AG04450 (cell line): ENCODE data around the gene AHRR. TPM values are rescaled to one million over a fixed set of nuclear protein-coding genes. Genes with fewer than 3 reads are reported as not detected.

Experiments
- CTCF ChIA-PET: fragments of 300-600, 350-600 bp; formaldehyde crosslinking; extraction: SDS; loops from one replicate; lab custom pipeline; 2022; ENCODE audit warnings: antibody characterized with exemption, inconsistent platforms; lab: Charles Lee
- POLR2A ChIA-PET: fragments of 350-600 bp; formaldehyde crosslinking; extraction: SDS; loops from one replicate; lab custom pipeline; 2021; ENCODE audit warnings: antibody characterized with exemption, inconsistent platforms; lab: Yijun Ruan, JAX
- DNase-seq: peaks from one replicate; pipeline ENCODE4 v3.0.0-alpha.2; 2011; ENCODE audit warnings: low read depth, low spot score
- H3K27ac ChIP-seq: one replicate; pipeline ENCODE4 v1.5.1; 2012; ENCODE audit warnings: low read depth, low read length, control low read depth
- H3K27me3 ChIP-seq: one replicate; pipeline ENCODE4 v1.6.0; 2012; ENCODE audit warnings: low read length; ENCODE audit not compliant: control insufficient read depth, insufficient read depth
- H3K4me3 ChIP-seq: 2 replicates; pipeline ENCODE4 v1.5.1; 2011; ENCODE audit warnings: mild to moderate bottlenecking, low read depth, low read length, control low read depth
- H3K9me3 ChIP-seq: 2 replicates; pipeline ENCODE4 v1.5.1; 2012; ENCODE audit warnings: low read length; ENCODE audit not compliant: control insufficient read depth, insufficient read depth
- CTCF ChIP-seq: IDR thresholded peaks from 2 replicates; pipeline ENCODE4 v1.5.1; 2011; ENCODE audit warnings: low read depth, low read length, control low read depth, inconsistent platforms
- polyA plus RNA-seq: library from polyadenylated mRNA; depleted of rRNA; stranded (reverse); fragments of >200 nt; gene quantifications from 2 replicates; pipeline ENCODE4 v1.2.3, GENCODE V29; 2011

Gene AHRR
- polyA plus RNA-seq, 1 experiment: 22.3 TPM

- CTCF ChIA-PET: no interaction called here
- Histone ChIP-seq H3K4me3 (no peak overlapping the region), H3K27ac (no peak overlapping the region), H3K9me3 (no peaks in the 10 kb centered on the region), H3K27me3 (no peaks in the 10 kb centered on the region)
- no peak for DNase-seq
- POLR2A ChIA-PET: no interaction called here
- no peak for TF ChIP-seq CTCF
Observed at GRCh38 chr5:305459-305858, 16.1 kb upstream of the AHRR start.

- Histone ChIP-seq H3K27ac (no peak overlapping the region), H3K9me3 (no peaks in the 10 kb centered on the region), H3K4me3 (no peak overlapping the region), H3K27me3 (no peaks in the 10 kb centered on the region)
- ChIA-PET POLR2A (no interaction called here), CTCF (no interaction called here)
- no peak for DNase-seq
- no peak for TF ChIP-seq CTCF
Observed at GRCh38 chr5:306011-306805, 15.3 kb upstream of the AHRR start.

GRCh38 chr5:307306-307705 lies 14.2 kb upstream of the AHRR start:
- DNase-seq: no peak
- no peak overlapping the region for H3K4me3 ChIP-seq
- H3K9me3 ChIP-seq: no peaks in the 10 kb centered on the region
- ChIA-PET POLR2A (no interaction called here), CTCF (interaction anchor here (1.9 kb wide), 1 partner anchor 10 kb away, joined by 7 read pairs; no protein-coding TSS in a partner anchor)
- no peaks in the 10 kb centered on the region for H3K27me3 ChIP-seq
- no peak overlapping the region for H3K27ac ChIP-seq
- TF ChIP-seq CTCF: no peak

- no peak overlapping the region for H3K27ac ChIP-seq
- no peak for DNase-seq
- H3K9me3 ChIP-seq: no peaks in the 10 kb centered on the region
- no peaks in the 10 kb centered on the region for H3K27me3 ChIP-seq
- POLR2A ChIA-PET: interaction anchor here (0.8 kb wide), 1 partner anchor 13 kb away, joined by 3 read pairs; the partner anchor contains the start of gene AHRR
- CTCF ChIA-PET: interaction anchor here (1.2 to 1.9 kb wide), 2 partner anchors 9 to 58 kb away, joined by 3 to 7 read pairs; no protein-coding TSS in a partner anchor
- no peak overlapping the region for H3K4me3 ChIP-seq
- TF ChIP-seq CTCF: no peak
Observed at GRCh38 chr5:307794-308579, 13.5 kb upstream of the AHRR start.
